Bronchus fibroblast of lung (primary cell): ENCODE results near the gene INPP5D. TPM values are rescaled to one million over a fixed set of nuclear protein-coding genes. Genes with fewer than 3 reads are reported as not detected.

ENCODE experiments used
- total RNA-seq: library from RNA; depleted of rRNA; stranded (reverse); fragments of >200 nt; gene quantifications from 2 replicates; pipeline ENCODE4 v1.2.3, GENCODE V29; 2015

INPP5D gene
- total RNA-seq: 0.15 and 1.0 TPM in 2 replicates

DNA sequence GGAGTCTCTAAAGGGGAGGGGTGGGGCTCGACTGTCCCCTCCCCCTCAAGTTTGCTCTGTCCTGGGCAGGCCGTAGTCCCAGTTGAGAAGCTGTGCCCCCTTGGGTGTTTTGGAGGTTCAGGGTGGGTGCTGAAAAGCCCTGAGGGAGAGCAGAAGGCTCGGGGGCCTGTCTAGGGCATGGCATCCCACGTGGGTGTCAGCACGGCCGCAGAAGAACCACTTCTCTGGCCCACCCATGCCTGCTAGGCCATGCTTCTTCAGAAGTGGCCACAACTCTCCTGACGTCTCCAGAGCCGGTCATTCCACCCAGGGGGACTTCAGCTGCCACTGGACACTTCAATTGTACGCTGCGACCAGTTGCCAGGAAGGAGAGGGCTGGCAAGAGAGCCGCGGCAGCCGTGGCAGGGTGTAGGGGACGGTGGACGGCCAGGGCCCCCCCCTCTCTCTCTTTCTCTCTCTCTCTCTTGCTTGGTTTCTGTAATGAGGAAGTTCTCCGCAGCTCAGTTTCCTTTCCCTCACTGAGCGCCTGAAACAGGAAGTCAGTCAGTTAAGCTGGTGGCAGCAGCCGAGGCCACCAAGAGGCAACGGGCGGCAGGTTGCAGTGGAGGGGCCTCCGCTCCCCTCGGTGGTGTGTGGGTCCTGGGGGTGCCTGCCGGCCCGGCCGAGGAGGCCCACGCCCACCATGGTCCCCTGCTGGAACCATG lies at the start of gene INPP5D:
Gene INPP5D (plus strand): TSS at position 546 of the 704 bp plus-strand sequence. CDS start 137 bp downstream, at position 683.

GRCh38 chr2:233013027-233013461 lies 47.1 kb upstream of the INPP5D start, which contains the start of gene NGEF:
NGEF (minus strand) TSS chr2:233013256; CDS start chr2:232974890, 38,366 bp downstream.

GRCh38 chr2:233032551-233033320 lies 27.4 kb upstream of the INPP5D start, which contains the start of gene NEU2:
NEU2 (plus strand) TSS chr2:233032672; CDS start chr2:233032672, 0 bp downstream.

DNA sequence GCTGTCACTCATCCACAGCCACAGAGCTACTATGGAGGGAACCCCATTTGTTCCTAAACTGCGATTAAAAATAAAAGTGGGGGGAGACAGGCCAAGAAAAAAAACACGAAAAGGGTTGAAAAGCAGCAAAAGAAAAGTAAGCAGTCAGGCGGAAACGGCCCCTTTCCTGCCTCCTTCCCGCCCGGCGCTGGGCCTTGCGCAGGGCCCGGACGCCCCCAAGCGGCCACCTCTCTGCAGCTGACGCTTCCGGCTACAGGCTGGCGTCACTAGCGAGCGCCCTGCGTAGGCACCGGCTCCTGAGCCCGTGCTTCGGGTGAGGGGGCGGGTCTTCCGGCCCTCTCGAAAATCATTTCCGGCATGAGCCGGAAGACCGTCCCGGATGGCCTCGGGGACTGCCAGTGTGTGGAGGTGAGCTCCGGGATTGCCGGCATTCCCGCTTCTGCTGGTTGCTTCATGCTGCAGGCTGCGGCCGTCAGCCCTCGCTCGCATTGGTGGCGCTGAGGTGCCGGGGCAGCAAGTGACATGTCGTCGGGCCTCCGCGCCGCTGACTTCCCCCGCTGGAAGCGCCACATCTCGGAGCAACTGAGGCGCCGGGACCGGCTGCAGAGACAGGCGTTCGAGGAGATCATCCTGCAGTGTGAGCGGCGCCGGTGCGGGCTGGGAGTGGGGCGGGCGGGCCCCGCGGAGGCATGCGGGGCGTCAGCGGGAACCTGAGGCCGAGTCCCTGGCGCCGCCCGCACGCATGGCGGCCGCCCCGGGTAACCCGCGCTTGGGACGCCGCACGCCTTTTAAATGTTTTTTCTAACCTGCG lies 191.4 kb downstream of the INPP5D start, which contains the start of gene ATG16L1:
Gene ATG16L1 (plus strand): TSS at position 368 of the 811 bp plus-strand sequence. CDS start 155 bp downstream, at position 523.

Other genes starting within 250 kb of the INPP5D start
- gene SNORC, start 190.1 kb upstream of the INPP5D start, total RNA-seq: 1.5 and 9.9 TPM in 2 replicates
- gene NGEF, start 47.1 kb upstream of the INPP5D start, total RNA-seq: 1.9 and 2.2 TPM in 2 replicates
- not detected in 2 replicates for gene NEU2, start 27.7 kb upstream of the INPP5D start, total RNA-seq
- 14.3 and 16.4 TPM in 2 replicates for gene ATG16L1, start 191.3 kb downstream of the INPP5D start, total RNA-seq
- gene SAG, start 247.5 kb downstream of the INPP5D start, total RNA-seq: not detected in 2 replicates